ENCODE measurements around the gene PTPRG. TPM values are rescaled to one million over a fixed set of nuclear protein-coding genes. Genes with fewer than 3 reads are reported as not detected.

The PTPRG gene
- total RNA-seq, 6 experiments from 2014 or later, result 11.7 to 27.8 (median 14.7) TPM

- Histone ChIP-seq H3K9me3 (no peaks in the 10 kb centered on the region), H3K4me3 (no peak overlapping the region), H3K4me1 (no peaks in the 10 kb centered on the region), H3K27ac (no peak overlapping the region), H3K27me3 (no peaks in the 10 kb centered on the region), H3K36me3 (no peaks in the 10 kb centered on the region)
- DNase-seq (no peak), ATAC-seq (no peak)
- no peak for TF ChIP-seq POLR2A (IDR thresholded peaks at IDR 0.05)
- TF ChIP-seq CTCF (IDR thresholded peaks at IDR 0.05), result no peak
- intact Hi-C loops (cut with DNase I), result no loop called here
- WGBS (ENCODE audit: insufficient coverage, low coverage, low lambda C conversion rate, missing lambda C conversion rate), result 80% methylated on average over 3 of the region's 3 CpGs
These were observed 463.5 kb downstream of the PTPRG start for GRCh38 chr3:62024882-62025281.

- H3K27ac ChIP-seq, result no peak overlapping the region
- no peak for DNase-seq
- intact Hi-C loops (cut with DNase I), result no loop called here
- H3K4me1 ChIP-seq, result no peaks in the 10 kb centered on the region
- H3K36me3 ChIP-seq, result no peaks in the 10 kb centered on the region
- TF ChIP-seq POLR2A (IDR thresholded peaks at IDR 0.05) (no peak), CTCF (IDR thresholded peaks at IDR 0.05) (no peak)
- no peak overlapping the region for H3K4me3 ChIP-seq
- no peaks in the 10 kb centered on the region for H3K27me3 ChIP-seq
- no peaks in the 10 kb centered on the region for H3K9me3 ChIP-seq
- 100% methylated on average over 1 of the region's 1 CpG for WGBS (ENCODE audit: insufficient coverage, low coverage, low lambda C conversion rate, missing lambda C conversion rate)
- no peak for ATAC-seq
These were observed 464.5 kb downstream of the PTPRG start for GRCh38 chr3:62025913-62026312.

GRCh38 chr3:62027241-62027640 is 465.9 kb downstream of the PTPRG start:
- 78% methylated on average over 3 of the region's 4 CpGs for WGBS (ENCODE audit: insufficient coverage, low coverage, low lambda C conversion rate, missing lambda C conversion rate)

GRCh38 chr3:62027796-62028195 is 466.4 kb downstream of the PTPRG start:
- Histone ChIP-seq H3K9me3 (no peaks in the 10 kb centered on the region), H3K36me3 (no peaks in the 10 kb centered on the region), H3K4me1 (no peaks in the 10 kb centered on the region), H3K27me3 (no peaks in the 10 kb centered on the region), H3K27ac (no peak overlapping the region), H3K4me3 (no peak overlapping the region)
- DNase-seq (no peak), ATAC-seq (no peak)
- no peak for TF ChIP-seq POLR2A (IDR thresholded peaks at IDR 0.05)
- TF ChIP-seq CTCF (IDR thresholded peaks at IDR 0.05), result no peak
- WGBS (ENCODE audit: insufficient coverage, low coverage, low lambda C conversion rate, missing lambda C conversion rate), result 93% methylated on average over 5 of the region's 5 CpGs
- intact Hi-C loops (cut with DNase I), result no loop called here

More at GRCh38 chr3:62027241-62027640, 465.9 kb downstream of the PTPRG start:
- intact Hi-C loops (cut with DNase I), result no loop called here
- ATAC-seq (no peak), DNase-seq (no peak)
- no peaks in the 10 kb centered on the region for H3K36me3 ChIP-seq
- no peaks in the 10 kb centered on the region for H3K9me3 ChIP-seq
- H3K4me1 ChIP-seq, result no peaks in the 10 kb centered on the region
- TF ChIP-seq CTCF (IDR thresholded peaks at IDR 0.05) (no peak), POLR2A (IDR thresholded peaks at IDR 0.05) (no peak)
- H3K4me3 ChIP-seq, result no peak overlapping the region
- H3K27ac ChIP-seq, result no peak overlapping the region
- no peaks in the 10 kb centered on the region for H3K27me3 ChIP-seq

GRCh38 chr3:62028236-62028635 is 466.9 kb downstream of the PTPRG start:
- no peak overlapping the region for H3K27ac ChIP-seq
- no peaks in the 10 kb centered on the region for H3K9me3 ChIP-seq
- H3K4me3 ChIP-seq, result no peak overlapping the region
- intact Hi-C loops (cut with DNase I), result no loop called here
- H3K4me1 ChIP-seq, result no peaks in the 10 kb centered on the region
- no peak for ATAC-seq
- TF ChIP-seq CTCF (IDR thresholded peaks at IDR 0.05) (no peak), POLR2A (IDR thresholded peaks at IDR 0.05) (no peak)
- H3K36me3 ChIP-seq, result no peaks in the 10 kb centered on the region
- no peak for DNase-seq
- WGBS (ENCODE audit: insufficient coverage, low coverage, low lambda C conversion rate, missing lambda C conversion rate), result 96% methylated on average over 5 of the region's 5 CpGs
- H3K27me3 ChIP-seq, result no peaks in the 10 kb centered on the region

All from right lobe of liver (tissue), 6 donors.